ENCODE data around the gene JPH4. TPM values are rescaled to one million over a fixed set of nuclear protein-coding genes. Genes with fewer than 3 reads are reported as not detected.

Gene JPH4
- total RNA-seq, 1 experiment from 2014 or later: 0.15 TPM

GRCh38 chr14:23612354-23612732, 33.8 kb upstream of the JPH4 start (continued):
- TF ChIP-seq, protein P1, sequence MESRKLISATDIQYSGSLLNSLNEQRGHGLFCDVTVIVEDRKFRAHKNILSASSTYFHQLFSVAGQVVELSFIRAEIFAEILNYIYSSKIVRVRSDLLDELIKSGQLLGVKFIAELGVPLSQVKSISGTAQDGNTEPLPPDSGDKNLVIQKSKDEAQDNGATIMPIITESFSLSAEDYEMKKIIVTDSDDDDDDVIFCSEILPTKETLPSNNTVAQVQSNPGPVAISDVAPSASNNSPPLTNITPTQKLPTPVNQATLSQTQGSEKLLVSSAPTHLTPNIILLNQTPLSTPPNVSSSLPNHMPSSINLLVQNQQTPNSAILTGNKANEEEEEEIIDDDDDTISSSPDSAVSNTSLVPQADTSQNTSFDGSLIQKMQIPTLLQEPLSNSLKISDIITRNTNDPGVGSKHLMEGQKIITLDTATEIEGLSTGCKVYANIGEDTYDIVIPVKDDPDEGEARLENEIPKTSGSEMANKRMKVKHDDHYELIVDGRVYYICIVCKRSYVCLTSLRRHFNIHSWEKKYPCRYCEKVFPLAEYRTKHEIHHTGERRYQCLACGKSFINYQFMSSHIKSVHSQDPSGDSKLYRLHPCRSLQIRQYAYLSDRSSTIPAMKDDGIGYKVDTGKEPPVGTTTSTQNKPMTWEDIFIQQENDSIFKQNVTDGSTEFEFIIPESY (IDR thresholded peaks at IDR 0.05; ENCODE audit: extremely low read depth, insufficient replicate concordance, low read length): no peak
- TF ChIP-seq YY1 (IDR thresholded peaks at IDR 0.05; ENCODE audit: extremely low read depth, insufficient replicate concordance, low read depth, low read length) (no peak), SIN3A (IDR thresholded peaks at IDR 0.05; ENCODE audit: low read depth) (no peak), CEBPB (IDR thresholded peaks at IDR 0.05; ENCODE audit: low read depth) (no peak), ELF1 (IDR thresholded peaks at IDR 0.05; ENCODE audit: borderline replicate concordance, low read depth) (no peak)

DNA sequence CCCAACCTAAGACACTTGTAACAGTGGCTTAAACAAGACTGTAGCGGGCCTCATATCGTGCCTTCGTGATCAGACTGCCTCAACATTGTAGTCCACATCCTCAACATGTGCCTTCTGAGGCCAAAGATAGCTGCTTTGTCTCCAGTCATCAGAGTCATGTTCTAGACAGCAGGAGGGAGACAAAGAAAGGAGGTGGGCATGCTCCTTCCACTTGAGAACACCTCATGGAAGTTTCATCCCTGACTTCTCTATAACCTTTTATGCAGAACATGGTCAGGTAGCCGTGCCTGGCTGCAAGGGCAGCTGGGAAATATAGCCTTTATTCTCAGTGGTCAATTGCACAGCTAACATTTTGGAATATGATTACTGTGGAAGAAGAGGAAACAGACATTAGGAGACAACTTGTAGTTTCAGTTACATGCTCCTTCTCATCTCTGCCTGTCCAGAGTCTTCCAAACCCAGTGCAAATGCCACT, 32.3 kb upstream of the JPH4 start:
- Histone ChIP-seq H3K4me3 (replicated peaks in 1 of 2; ENCODE audit: low read depth in 1 of 2, low read length in 2 of 2) (no peak overlapping the region), H4K20me1 (ENCODE audit: insufficient read depth) (no peaks in the 10 kb centered on the region), H3K9ac (ENCODE audit: low read length) (no peak overlapping the region), H2AFZ (ENCODE audit: low read depth, low read length, poor library complexity, severe bottlenecking) (no peak overlapping the region), H3K4me1 (ENCODE audit: control insufficient read depth in 1 of 2, insufficient read depth in 2 of 2, low read length in 2 of 2) (no peaks in the 10 kb centered on the region), H3K36me3 (ENCODE audit: control insufficient read depth in 1 of 2, insufficient read depth in 2 of 2, low read length in 2 of 2) (no peaks in the 10 kb centered on the region), H3K4me2 (ENCODE audit: low read length) (no peak overlapping the region), H3K9me2 (ENCODE audit: insufficient read depth) (no peaks in the 10 kb centered on the region), H3K79me2 (ENCODE audit: insufficient read depth, low read length) (no peaks in the 10 kb centered on the region), H3K27ac (ENCODE audit: low read depth, low read length) (no peak overlapping the region), H3K27me3 (ENCODE audit: insufficient read depth, low read length) (no peaks in the 10 kb centered on the region), H3K9me3 (ENCODE audit: control insufficient read depth in 1 of 2, insufficient read depth in 1 of 2, low read depth in 1 of 2, low read length in 2 of 2) (no peaks in the 10 kb centered on the region)
- ChIA-PET POLR2A (no interaction called here), RAD21 (ENCODE audit: low non-redundant PET in 1 of 2, low total read pairs in 2 of 2, uncharacterized antibody in 2 of 2, unreplicated experiment in 2 of 2) (no interaction called here), CTCF (interaction anchor here (1.4 kb wide), 1 partner anchor 21 kb away, joined by 7 read pairs; no protein-coding TSS in a partner anchor)
- no peak for ATAC-seq
- intact Hi-C loops (cut with micrococcal nuclease): no loop called here
- BruUV-seq (replicated peaks): no TSS peak
- DNase-seq (ENCODE audit: low read depth, low spot score): no peak
- TF ChIP-seq SIN3A (IDR thresholded peaks at IDR 0.05; ENCODE audit: low read depth) (no peak), ZNF274 (IDR thresholded peaks at IDR 0.05; ENCODE audit: low read depth, low read length) (no peak), YY1 (IDR thresholded peaks at IDR 0.05; ENCODE audit: extremely low read depth, insufficient replicate concordance, low read depth, low read length) (no peak), EZH2phosphoT487 (IDR thresholded peaks at IDR 0.05; ENCODE audit: borderline replicate concordance) (no peak), EZH2 (IDR thresholded peaks at IDR 0.05) (no peak), RAD21 (IDR thresholded peaks at IDR 0.05; ENCODE audit: low read depth) (no peak), CBX3 (IDR thresholded peaks at IDR 0.05; ENCODE audit: low read depth) (no peak), SP1 (IDR thresholded peaks at IDR 0.05; ENCODE audit: low read depth) (no peak), SRF (IDR thresholded peaks at IDR 0.05; ENCODE audit: low read depth) (no peak), ELF1 (IDR thresholded peaks at IDR 0.05; ENCODE audit: borderline replicate concordance, low read depth) (no peak), EGR1 (IDR thresholded peaks at IDR 0.05; ENCODE audit: low read depth) (no peak), ZFX (IDR thresholded peaks at IDR 0.05) (no peak), ATF3 (IDR thresholded peaks at IDR 0.05) (no peak), FOSL1 (IDR thresholded peaks at IDR 0.05; ENCODE audit: low read depth) (no peak)
- TF ChIP-seq, protein P1 (IDR thresholded peaks at IDR 0.05; ENCODE audit: extremely low read depth, insufficient replicate concordance, low read length): no peak
- TF ChIP-seq, protein P2, sequence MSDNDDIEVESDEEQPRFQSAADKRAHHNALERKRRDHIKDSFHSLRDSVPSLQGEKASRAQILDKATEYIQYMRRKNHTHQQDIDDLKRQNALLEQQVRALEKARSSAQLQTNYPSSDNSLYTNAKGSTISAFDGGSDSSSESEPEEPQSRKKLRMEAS (IDR thresholded peaks at IDR 0.05): no peak
- TF ChIP-seq, protein P3, sequence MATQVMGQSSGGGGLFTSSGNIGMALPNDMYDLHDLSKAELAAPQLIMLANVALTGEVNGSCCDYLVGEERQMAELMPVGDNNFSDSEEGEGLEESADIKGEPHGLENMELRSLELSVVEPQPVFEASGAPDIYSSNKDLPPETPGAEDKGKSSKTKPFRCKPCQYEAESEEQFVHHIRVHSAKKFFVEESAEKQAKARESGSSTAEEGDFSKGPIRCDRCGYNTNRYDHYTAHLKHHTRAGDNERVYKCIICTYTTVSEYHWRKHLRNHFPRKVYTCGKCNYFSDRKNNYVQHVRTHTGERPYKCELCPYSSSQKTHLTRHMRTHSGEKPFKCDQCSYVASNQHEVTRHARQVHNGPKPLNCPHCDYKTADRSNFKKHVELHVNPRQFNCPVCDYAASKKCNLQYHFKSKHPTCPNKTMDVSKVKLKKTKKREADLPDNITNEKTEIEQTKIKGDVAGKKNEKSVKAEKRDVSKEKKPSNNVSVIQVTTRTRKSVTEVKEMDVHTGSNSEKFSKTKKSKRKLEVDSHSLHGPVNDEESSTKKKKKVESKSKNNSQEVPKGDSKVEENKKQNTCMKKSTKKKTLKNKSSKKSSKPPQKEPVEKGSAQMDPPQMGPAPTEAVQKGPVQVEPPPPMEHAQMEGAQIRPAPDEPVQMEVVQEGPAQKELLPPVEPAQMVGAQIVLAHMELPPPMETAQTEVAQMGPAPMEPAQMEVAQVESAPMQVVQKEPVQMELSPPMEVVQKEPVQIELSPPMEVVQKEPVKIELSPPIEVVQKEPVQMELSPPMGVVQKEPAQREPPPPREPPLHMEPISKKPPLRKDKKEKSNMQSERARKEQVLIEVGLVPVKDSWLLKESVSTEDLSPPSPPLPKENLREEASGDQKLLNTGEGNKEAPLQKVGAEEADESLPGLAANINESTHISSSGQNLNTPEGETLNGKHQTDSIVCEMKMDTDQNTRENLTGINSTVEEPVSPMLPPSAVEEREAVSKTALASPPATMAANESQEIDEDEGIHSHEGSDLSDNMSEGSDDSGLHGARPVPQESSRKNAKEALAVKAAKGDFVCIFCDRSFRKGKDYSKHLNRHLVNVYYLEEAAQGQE (IDR thresholded peaks at IDR 0.05; ENCODE audit: low read depth): no peak
